SW480 (cell line): Measurements from ENCODE around the gene BOLL.
"Not testable (repeated sequence)": the region's sequence is repeated elsewhere in the genome, so short reads cannot be mapped to it uniquely, and the experiment has no call there.

Experiments used
- DNase-seq: peaks from one replicate; pipeline ENCODE4 v3.0.0-alpha.2; 2016; ENCODE audit warnings: low spot score

Gene BOLL

GRCh38 chr2:197795277-197795676, 10.2 kb upstream of the BOLL start:
- no peak for DNase-seq

GRCh38 chr2:197793456-197793855, 8.3 kb upstream of the BOLL start:
- no peak for DNase-seq

- no peak for DNase-seq
Observed at GRCh38 chr2:197786010-197786877, 1.1 kb upstream of the BOLL start.

GRCh38 chr2:197782126-197782525, 3.0 kb downstream of the BOLL start:
- DNase-seq, result no peak

- no peak for DNase-seq
Observed at GRCh38 chr2:197779261-197779660, 5.9 kb downstream of the BOLL start.

- peak; percentile 26 for DNase-seq
Observed at GRCh38 chr2:197777823-197778407, 7.2 kb downstream of the BOLL start.

GRCh38 chr2:197760293-197760657, 24.8 kb downstream of the BOLL start:
- no peak for DNase-seq

GRCh38 chr2:197759625-197760292, 25.4 kb downstream of the BOLL start:
- no peak for DNase-seq

- no peak for DNase-seq
Observed at GRCh38 chr2:197759013-197759412, 26.1 kb downstream of the BOLL start.

GRCh38 chr2:197740200-197740599, 44.9 kb downstream of the BOLL start:
- no peak for DNase-seq

GRCh38 chr2:197728555-197729544, 56.3 kb downstream of the BOLL start:
- not testable (repeated sequence) for DNase-seq

GRCh38 chr2:197727011-197727410, 58.1 kb downstream of the BOLL start:
- DNase-seq, result no peak

- no peak for DNase-seq
Observed at GRCh38 chr2:197717863-197718262, 67.3 kb downstream of the BOLL start.

GRCh38 chr2:197713271-197713670, 71.8 kb downstream of the BOLL start:
- no peak for DNase-seq

GRCh38 chr2:197711578-197711977, 73.5 kb downstream of the BOLL start:
- DNase-seq, result no peak

GRCh38 chr2:197710424-197711042, 74.6 kb downstream of the BOLL start:
- DNase-seq, result no peak

GRCh38 chr2:197709140-197709539, 76.0 kb downstream of the BOLL start:
- DNase-seq, result not testable (repeated sequence)

- DNase-seq, result peak; percentile 9
Observed at GRCh38 chr2:197708331-197708730, 76.8 kb downstream of the BOLL start.

- peak; percentile 54 for DNase-seq
Observed at GRCh38 chr2:197707316-197708213, 77.6 kb downstream of the BOLL start.

GRCh38 chr2:197706839-197707207, 78.3 kb downstream of the BOLL start:
- no peak for DNase-seq
